HG03378 (cell line): ENCODE measurements around the gene SBNO2.
A peak's percentile ranks its signal among the peaks of the same experiment; 100 is the strongest.

ENCODE experiments used
- ATAC-seq: cut with Tn5 transposase; IDR thresholded peaks from one replicate; pipeline ENCODE4 v1.9.1; 2021; ENCODE audit warnings: mild to moderate bottlenecking, moderate library complexity; ENCODE audit not compliant: unreplicated experiment

SBNO2 gene

DNA sequence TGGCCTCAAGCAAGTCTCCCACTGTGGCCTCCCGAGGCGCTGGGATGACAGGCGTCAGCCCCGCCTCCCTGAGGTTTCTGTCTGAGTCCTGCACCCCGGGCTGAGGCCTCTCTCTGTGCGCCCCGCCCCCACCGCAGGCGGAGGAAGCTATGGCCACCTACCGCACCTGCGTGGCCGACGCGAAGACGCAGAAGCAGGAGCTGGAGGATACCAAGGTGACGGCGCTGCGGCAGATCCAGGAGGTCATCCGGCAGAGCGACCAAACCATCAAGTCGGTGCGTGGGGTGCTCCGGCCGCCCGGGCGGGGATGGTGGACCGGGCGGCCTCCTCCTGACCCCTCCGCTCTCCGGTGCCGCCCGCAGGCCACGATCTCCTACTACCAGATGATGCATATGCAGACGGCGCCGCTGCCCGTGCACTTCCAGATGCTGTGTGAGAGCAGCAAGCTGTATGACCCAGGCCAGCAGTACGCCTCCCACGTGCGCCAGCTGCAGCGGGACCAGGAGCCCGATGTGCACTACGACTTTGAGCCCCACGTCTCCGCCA lies 94.4 kb downstream of the SBNO2 start:
- no peak for ATAC-seq

DNA sequence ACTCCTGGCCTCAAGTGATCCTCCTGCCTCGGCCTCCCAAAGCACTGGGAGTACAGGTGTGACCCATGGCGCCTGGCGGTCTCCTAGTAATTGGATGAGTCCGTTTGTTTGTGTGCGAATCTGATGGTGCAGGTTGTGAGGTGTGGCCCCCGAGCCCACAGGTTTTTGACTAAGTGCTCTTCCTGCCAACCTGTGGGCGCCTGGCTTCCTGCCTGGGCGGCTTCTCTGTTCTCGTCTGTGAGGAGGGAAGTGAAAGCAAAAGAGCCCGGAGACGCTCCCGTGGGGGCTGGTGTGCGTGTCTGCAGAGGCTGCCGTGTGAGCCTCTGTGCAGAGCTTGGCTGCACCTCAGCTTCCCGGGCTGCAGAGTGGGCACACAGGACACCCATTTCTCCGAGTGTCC lies 97.1 kb downstream of the SBNO2 start:
- ATAC-seq, result peak; percentile 61

DNA sequence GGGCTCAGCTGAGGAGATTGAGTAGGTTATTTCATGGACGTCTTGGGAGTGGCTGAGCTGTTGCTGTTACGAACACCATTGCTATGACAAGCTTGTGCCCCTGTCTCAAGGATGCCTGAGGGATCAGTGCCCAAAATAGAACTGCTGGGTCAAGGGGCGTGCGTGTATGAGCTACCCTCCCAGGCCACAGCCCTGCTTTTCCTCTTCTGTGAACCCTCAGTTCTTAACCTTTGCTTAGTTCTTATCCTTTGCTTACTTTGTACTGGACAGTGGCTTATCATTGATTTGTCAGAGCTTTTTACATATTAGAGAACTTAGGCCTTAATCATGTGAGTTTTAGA lies 98.1 kb downstream of the SBNO2 start:
- no peak for ATAC-seq

DNA sequence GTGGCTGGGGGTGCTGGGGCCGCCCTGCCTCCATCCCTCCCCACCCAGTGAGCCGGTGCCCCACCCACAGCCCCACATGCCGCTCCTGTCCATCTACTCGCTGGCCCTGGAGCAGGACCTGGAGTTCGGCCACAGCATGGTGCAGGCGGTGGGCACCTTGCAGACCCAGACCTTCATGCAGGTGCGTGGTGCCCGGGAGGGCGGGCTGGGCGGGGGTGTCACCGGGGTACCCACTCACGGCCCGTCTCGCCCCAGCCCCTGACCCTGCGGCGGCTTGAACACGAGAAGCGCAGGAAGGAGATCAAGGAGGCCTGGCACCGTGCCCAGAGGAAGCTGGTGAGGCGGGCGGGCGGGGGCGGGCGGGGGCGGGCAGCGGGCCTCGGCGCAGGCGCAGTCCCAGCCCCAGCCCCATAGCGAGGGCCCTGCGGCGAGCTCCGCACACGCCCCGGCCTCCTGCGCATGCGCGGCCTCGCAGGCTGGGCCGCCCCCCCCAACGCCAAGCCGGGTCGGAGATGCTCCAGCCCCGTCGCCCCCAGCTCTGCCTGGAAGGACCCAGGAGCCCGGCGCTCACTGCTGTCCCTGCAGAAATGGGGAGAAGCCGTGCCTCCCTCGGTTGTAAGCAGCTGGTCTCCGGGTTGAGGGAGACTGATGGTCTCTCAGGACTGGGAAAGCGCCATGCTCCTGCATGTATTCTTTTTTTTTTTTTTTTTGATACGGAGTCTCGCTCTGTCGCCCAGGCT lies 99.4 kb downstream of the SBNO2 start:
- ATAC-seq, result no peak

DNA sequence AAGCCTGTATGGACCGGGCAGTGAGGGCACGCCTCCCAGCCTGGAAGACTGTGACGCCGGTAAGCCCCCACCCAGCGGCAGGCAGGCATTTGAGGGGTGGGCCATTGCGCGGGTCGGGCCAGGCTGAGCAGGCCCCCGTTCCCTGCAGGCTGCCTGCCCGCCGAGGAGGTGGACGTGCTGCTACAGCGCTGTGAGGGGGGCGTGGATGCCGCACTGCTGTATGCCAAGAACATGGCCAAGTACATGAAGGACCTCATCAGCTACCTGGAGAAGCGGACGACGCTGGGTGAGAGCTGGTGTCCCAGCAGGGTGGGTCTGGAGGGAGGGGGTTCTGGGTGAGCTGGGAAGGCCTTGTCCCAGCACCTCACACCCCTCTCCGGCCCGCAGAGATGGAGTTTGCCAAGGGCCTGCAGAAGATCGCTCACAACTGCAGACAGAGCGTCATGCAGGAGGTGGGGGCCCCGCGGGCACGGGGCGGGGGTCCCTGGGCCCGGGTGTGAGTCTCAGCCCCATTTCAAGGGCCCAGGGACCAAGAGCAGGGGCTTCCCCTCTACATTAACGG lies 100.0 kb downstream of the SBNO2 start:
- ATAC-seq, result no peak

DNA sequence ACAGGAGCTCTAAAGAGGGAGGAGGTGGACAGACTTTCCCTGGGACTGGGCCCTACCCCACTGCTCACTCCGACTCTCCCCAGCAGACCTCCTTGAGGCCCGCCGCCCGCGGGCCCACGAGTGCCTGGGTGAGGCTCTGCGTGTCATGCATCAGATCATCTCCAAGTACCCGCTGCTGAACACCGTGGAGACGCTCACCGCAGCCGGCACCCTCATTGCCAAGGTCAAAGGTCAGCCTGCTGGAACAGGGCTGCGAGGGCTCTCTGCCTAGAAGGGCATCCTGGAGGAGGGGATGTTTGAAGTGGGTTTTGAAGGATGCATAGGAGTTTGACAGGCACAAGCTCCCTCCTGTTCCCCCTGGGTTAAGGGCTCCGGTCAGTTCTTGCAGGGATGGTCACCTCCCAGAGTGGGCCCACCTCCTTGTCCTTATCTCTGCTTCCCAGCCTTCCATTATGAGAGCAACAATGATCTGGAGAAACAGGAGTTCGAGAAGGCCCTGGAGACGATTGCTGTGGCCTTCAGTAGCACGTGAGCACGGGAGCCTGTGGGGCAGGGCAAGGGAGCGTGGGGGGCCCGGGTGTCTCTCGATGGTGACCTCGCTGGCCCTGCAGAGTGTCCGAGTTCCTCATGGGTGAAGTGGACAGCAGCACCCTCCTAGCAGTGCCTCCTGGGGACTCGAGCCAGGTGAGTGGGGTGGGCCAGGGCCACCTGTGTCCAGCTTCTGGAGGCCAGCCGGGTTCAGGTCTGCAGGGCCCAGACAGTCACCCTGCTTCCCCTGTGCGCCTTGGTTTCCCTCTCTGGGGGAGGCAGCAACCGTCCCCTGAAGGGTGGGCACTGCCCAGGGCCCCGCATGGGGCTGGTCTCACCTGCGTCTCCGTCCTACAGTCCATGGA lies 100.8 kb downstream of the SBNO2 start:
- ATAC-seq, result no peak

DNA sequence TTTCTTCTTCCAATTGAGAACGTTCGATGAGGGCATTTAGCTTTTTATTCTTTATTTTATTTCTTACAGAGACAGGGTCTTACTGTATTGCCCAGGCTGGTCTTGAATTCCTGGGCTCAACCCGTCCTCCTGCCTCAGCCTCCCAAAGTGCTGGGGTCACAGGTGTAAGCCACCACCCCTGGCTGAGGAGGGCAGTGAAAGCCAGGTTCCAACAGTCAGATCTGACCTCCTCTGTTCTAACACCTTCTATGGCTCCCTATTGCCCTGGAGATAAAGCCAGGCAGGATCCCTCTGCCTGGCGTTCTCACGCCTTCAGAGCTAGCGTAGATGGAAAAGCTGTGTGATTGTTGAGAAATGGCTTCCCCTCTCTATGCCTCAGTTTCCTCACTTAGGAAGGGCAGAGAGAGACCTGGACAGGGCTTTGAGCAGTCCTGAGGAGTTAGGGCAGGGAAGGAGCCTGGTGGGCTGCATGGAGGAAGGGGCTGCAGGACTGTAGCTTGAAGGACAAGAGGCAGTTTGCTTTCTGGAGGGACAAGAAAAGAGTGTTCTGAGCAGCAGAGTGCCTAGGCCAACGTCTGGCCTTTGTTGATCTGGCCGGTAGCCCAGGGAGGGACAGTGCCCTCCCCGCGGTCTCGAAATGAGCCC lies 101.6 kb downstream of the SBNO2 start:
- no peak for ATAC-seq

DNA sequence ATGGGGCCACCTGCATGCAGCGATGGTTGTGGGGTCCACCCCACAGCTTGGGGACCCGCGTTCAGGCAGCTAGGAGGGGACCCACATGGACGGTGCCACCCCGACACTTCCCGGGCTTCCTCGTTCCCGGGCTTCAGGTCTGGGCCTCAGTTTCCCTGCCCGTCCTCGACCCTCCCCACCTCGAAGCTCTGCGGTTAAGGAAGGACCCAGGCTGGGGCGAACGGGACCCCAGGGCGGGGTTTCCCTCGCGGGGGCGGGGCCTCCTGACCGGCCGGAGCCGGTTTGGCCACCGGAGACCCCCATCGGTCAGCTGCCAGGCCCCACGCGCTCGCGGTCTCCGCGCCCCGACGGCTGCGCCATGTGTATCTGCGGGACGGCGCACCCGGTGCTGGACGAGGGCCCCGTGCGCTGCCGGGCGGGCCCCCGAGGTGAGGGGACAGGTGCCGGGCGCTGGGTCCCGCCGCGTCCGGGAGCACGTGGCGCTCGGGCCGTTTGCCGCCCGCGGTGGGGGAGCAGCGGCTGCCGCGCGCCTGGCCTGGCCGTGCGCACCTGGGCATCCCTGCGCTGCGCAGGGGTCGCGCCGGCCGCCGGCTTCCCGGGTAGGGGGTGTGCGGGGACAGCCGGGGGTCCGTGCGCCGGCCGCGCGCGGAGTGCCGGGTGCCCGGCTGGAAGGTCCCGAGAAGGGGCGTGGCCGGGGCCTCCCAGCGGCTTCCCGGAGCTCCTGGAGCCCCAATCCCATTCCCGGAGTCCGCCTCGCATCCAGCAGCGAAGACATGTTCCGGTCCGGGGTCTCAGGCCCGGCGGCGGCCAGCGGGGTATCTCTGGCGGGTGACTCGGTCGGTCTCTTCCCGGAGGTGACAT lies 102.9 kb downstream of the SBNO2 start:
- ATAC-seq, result no peak

DNA sequence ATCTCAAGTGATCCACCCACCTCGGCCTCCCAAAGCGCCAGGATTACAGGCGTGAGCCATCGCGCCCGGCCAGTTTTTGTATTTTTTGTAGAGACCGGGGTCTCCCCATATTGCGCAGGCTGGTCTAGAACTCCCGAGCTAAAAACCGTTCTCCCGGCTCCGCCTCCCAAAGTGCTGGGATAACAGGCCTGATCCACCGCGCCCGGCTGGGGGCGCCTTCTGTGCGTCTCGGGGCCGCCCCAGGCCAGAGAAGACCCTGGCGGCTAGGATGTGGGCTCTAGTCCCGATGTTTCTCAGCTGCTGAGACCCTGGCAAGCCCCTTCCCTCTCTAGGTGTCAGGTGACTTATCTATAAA lies 103.5 kb downstream of the SBNO2 start:
- ATAC-seq, result no peak

DNA sequence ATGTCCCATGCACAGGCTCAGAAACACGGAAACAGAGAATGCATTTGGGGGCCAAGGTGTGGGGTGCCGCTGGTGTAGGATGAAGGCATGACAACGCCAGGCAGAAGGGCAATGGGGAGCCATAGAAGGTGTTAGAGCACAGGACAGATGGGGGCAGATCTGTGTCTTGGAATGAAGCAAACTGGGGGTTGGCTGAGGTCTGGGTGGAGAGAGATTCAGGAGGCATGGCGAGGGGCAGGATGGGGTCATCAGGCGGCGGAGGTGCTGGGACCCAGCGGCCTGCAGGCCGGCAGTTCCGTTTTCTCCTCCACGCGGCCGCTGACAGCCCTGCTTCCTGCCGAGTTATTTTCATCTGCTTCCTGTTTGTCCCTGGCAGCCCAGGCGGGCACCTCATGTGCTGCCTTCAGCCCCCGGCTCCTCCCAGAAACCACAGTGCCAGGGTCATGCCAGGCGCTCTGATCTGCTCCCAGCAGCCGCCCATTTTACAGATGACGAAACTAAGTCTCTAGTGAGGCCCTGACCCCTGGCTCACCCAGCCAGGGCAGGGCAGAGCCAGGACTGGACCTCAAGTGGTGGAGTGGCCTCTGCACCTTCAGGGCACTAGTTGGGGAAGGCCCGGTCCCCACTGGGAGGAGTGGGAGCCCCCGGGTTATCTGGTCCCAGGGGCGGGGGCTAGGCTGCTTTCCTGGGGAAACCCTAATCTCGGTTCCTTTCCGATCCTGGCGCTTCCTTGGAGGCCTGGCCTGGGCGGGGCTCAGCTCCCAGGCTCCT lies 104.9 kb downstream of the SBNO2 start:
- no peak for ATAC-seq

DNA sequence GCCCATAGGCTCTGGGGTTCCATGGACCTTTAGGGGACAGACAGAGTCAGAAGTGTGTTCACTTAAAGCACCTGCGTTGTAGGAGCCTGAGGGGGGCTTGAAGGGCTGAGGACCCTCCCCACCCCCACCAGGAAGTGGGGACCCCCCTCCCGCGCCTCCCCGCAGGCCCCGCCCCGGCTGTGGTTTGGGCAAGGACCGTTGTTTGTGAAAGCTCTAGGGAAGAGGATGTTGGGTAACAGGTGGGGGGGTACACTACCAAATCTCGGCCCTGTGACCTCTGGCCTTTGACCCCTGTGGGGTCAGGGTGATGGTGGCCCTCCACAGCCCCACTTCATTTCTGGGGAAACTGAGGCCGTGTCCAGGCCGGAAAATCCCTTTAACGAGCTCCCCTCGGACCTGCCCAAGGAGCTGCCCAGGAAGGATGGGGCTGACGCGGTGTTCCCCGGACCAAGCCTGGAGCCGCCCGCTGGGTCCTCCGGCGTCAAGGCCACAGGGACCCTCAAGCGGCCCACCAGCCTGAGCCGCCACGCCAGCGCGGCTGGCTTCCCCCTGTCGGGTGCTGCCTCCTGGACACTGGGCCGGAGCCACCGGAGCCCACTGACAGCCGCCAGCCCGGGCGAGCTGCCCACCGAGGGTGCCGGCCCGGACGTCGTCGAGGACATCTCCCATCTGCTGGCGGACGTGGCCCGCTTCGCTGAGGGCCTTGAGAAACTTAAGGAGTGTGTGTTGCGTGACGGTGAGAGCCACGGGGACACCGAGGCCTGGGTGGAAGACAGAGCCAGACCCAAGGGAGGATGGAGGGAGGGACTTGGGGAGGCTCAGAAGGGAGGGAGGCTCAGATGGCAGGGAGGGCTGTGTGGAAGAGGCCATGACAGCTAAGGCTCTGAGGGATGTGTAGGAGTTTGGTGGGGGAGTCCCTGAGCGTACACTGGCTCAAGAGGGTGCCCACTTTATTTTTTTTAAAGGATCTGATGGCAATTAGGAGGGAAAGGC lies 105.8 kb downstream of the SBNO2 start:
- no peak for ATAC-seq

DNA sequence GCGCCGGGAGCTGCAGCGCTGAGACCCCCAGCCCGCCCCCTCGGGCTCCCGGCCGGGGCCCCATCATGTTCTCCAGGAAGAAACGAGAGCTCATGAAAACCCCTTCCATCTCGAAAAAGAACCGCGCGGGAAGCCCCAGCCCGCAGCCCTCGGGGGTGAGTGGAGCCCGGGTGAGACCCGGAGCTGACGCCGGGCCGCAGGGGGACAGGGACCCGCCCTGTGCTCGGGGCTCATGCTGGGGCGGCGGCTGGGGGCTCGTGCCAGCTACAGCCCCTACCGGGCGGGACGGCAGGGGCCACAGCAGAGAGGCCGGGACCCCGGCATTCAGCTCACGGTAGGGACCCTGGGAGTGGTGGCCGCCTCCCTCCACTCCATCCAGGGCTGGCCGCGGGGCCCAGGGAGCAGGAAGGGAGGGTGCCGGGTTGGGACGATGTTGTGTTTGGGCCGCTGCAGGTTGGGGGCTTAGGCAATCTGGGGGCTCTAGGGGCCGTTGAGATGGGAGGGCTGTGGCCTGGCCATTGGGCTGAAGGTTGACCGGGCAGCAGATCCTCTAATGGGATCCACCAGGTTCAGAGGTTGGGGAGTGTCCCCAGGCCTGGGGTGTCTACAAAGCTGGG lies 106.6 kb downstream of the SBNO2 start:
- ATAC-seq, result no peak

DNA sequence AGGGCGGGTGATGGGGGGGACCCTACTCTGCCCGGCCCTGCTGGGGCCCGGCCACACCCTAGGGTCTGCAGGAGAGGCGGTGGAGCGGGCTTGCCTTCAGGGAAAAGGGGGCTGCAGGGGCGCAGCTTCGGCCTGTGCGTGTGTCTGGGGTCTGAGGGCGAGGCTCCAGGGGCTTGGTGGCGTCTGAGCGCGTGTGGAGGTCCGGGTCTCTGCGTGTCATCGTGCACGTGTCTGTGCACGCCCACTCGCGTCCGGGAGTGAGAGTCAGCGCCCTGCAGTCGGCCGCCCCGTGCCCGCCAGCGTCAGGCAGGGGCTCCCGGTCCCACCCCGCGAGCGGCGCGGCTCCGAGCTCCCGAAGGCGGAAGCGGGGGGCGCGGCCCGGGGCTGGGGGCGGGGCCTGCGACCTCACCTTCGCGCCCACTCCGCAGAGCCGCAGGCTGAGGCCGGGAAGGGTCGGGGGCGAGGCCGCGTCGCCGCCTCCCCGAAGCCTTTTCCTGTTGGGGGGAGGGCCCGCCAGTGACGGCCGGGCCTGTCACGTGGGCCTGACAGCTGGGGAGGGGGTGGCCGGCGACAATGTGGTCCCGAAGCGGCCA lies 107.2 kb downstream of the SBNO2 start, which contains the start of gene ARHGAP45:
Gene ARHGAP45, plus strand, starts transcription at position 420 of the 593 bp plus-strand sequence. CDS start 239 bp downstream, outside the sequence.
- ATAC-seq, result no peak

DNA sequence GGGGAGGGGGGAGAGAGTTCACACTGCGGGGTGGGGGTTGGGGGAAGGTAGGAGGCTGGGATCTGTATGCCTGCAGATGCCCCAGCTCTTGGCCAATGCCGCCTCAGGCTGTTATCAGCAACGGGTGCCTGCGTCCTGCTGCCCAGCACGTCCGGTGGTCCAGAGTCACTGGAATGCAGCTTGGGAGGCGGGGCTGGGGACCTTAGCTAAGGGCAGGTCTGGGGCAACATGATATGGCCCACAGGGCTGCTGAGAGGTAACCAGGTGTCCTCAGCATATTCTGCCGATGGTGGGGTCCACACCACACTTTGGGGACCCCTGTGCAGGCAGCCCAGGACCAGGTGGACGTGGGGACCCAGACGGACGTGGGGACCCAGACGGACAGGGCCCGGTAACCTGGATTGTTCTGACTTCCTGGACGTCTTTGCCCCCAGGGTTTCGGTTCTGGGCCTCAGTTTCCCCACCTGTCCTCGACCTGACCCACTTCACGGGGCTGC lies 107.8 kb downstream of the SBNO2 start:
- no peak for ATAC-seq

DNA sequence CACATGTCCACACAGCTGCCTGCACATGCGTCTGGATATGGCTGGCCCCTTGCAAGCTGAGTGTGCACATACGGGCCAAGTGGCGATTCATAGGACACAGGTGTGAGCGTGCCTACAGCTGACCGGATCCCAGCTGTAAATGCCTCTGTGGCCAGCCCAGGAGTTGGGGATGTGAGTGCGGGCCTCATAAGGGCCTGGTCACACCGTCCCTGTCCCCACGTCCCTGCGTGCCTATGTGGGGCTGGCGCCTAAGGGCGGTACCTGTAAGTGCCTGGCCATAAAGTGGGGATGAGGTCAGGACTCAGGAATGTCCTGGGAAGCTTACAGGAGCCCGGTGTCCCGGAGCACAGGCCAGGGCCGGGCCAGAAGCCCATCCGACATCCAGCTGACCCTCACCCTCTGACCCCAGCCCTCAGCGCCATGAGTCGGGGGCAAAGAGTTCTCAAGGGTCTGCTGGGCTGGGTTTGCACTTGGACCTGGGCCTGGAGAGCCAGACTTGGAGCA lies 108.4 kb downstream of the SBNO2 start:
- ATAC-seq, result no peak

DNA sequence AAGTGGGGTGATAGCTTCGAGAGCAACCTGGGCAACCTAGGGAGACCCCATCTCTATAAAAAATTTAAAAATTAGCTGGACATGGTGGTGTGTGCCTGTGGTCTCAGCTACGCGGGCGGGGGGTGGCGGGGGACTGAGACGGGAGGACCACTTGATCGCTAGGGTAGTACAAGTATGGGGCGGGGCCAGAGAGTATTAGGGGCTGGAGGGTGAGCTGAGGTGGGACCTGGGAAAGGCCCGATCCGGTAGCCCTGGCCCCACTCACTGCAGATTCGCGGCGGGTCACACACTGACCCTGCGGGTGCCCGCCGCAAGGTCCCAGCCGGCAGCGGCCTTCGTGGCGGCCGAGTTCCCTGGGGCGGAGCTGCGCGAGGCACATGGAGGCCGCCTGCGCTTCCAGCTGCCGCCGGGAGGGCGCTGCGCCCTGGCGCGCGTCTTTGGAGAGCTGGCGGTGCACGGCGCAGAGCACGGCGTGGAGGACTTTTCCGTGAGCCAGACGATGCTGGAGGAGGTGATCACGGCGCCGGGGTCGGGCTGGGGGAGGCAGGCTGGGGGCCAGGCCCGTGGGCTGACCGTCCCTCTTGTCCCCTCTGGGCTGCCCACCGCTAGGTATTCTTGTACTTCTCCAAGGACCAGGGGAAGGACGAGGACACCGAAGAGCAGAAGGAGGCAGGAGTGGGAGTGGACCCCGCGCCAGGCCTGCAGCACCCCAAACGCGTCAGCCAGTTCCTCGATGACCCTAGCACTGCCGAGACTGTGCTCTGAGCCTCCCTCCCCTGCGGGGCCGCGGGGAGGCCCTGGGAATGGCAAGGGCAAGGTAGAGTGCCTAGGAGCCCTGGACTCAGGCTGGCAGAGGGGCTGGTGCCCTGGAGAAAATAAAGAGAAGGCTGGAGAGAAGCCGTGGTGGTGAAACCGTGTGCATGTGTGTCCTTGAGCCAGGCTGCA lies 109.1 kb downstream of the SBNO2 start:
- ATAC-seq, result no peak
